Renal cortex interstitium (tissue), 11 donors: ENCODE data around the gene FGD1. TPM values are rescaled to one million over a fixed set of nuclear protein-coding genes. Genes with fewer than 3 reads are reported as not detected.
A peak's percentile ranks its signal among the peaks of the same experiment; 100 is the strongest.

Source experiments
- DNase-seq, 11 donors: peaks; one replicate each; pipeline ENCODE4 v3.0.0-alpha.2; 2013; ENCODE audit warnings: low read depth in 9 of 11, low spot score in 4 of 11; ENCODE audit errors: extremely low read depth in 1 of 11
- polyA plus RNA-seq, 3 donors: library from polyadenylated mRNA; unstranded; fragments of 120-200 nt; gene quantifications; one replicate each; pipeline ENCODE4 v1.2.1, GENCODE V29; 2013; ENCODE audit not compliant: insufficient read length in 3 of 3

FGD1 gene
- polyA plus RNA-seq, 3 donors: 16.4 to 22.9 (median 19.8) TPM

DNA sequence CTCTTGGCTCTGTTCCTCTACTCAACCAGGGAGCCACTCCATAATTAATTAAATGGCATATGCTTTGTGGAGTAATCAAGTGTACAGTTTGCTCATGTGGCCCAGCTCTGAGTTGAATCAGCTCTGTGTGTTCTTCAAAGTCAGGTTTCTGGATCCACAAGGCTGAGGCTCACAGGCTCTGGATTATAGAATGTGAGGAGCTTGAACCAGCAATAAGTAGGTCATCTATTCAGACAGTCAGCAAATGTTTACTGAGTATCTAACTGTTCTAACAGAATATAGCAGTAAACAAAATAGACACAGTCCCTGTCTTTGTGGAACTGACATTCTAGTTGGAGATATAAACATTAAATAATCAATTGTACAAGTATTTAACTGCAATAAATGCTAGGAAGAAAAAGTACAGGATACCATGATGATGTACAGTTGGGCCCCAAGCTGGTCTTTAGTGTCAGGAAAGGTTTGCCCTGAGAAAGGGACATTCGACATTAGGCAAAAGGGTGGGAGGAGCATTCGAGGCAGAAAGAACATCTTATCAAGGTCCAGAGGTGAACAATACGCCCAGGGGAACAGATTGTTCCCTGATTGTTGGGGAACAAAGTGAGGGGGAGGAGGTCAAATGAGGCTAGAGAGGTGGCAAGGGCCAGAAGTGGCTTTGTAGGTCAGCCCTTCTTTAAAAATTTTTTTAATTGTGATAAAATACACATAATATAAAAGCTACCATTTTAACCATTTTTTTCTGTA lies 76.3 kb downstream of the FGD1 start:
- no peak for DNase-seq

DNA sequence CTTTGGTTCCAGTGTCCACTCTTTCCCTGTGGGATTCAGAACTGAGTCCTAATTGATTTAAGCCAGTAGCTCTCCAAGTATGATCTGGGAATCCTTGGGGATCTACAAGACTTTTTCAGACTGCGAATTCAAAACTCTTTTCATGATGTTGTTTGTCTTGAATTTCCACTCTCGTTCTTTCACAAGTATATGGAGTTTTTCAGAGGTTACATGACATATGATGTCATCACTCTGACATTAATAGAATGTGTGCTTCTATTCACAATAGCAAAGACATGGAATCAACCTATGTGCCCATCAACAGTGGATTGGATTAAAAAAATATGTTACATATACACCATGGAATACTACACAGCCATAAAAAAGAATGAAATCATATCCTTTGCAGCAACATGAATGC lies 79.1 kb downstream of the FGD1 start:
- no peak for DNase-seq

DNA sequence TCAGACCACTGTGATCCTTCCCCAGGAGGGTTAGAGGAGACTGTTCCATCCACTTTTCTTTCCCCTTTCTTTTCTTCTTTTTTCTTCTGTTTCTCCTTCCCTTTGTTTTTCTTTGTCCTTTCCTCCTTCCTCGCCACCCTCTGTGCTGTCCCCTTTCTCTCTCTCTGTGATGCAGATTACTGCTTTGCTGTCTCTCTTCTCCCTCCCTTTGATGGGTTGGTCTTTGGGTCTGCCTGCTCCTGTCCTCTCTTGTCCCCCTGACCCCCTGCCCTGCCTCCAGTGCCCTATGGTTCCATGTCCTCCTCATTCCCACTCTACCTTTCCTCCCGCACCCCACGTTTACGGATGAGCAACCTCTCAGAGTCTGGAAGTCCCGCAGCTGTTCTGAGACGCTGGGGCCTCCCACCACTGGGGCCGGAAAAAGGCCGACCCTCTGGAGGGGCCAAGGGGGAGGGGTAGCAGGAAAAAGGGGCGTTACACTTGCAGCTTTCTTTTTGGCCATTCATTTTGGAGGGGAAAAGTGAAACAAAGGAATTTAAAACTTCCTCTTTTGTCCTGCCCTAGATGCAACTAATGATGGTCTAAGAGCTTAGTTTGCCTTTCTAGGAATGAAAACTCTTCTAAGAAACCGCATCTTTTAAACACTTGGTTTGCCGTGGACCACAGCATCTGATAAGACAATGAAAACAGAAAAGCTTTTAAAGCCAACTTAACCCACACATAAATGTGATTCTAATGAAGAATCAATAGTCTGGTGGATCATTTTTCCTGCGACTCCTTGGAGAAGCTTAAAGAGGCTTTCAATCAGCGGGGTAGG lies 80.3 kb downstream of the FGD1 start:
- peak in 6 of 11 donors; percentile 5 to 28 (median 18) for DNase-seq

DNA sequence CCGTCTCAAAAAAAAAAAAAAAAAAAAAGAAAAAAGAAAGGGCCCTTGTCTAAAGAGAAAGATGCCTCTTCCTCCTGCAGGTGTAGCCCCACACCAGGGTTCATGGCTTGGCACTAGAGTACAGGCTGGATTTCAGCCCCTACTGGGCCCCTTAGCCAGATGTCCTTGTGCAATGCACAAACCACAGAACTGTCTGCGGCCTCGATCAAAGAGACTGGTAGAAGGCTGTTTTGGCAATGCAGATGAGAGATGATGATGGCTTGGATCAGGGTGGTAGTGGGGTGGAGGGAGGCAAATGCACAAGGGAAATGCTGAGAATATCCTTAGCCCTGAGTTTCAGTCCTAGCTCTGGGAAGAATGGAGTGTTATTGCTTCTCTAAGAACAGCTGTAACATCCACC lies 82.3 kb downstream of the FGD1 start:
- DNase-seq: no peak

DNA sequence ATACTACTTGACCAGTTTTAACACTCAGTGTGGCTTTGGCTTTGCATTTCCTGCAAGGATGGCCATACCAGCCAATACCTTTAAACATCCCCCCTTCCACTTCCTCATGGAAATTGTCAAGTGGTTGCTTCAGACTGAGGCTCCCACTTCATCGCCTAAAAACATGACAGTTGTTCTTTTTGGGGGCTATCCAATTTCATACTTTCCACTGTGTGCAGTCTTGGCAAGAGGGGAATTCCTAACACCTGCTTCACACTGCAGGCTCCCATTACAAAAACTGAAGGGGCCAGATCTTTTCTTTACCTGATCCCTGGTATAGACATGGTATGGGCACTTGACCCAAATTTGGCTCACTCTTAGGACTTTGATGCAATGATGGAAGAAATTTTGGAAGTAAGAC lies 84.3 kb downstream of the FGD1 start:
- no peak for DNase-seq

DNA sequence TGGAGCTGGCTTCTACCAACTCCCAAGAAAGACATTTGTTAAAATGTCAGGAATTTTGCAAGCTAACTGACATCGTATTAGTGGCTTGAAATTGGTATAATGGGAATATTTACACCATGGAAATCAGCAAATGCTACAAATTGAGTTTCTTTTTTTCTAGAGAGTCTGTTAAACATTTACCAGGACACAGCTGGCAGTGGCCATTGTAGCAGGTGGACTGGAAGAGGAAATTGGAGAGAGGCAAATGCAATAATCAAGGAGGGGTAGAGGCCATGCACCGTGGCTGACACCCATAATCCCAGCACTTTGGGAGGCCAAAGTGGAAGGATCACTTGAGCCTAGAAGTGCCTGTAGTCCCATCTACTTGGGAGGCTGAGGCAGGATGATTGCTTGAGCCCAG lies 88.8 kb downstream of the FGD1 start:
- DNase-seq: no peak

DNA sequence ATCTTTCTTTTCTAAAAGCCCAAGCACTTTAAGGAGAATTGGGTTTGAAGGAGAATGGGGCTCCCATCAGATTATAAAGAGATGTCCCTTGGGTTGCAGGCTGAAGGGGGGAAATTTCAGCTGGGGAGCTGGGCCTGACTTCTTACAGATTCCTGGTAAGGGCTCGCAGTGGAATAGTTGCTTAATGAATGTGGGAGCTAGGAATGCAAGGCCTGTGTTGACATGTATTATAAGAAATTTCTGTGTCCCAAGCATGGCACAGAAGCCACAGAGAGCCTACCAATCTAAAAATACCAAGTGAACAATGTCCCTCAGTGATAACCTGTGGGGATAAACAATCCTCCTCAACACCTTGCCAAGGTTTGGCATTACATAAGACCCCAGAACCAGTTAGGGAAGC lies 98.9 kb downstream of the FGD1 start:
- no peak for DNase-seq

Other genes starting within 250 kb of the FGD1 start
- gene WNK3, start 138.2 kb downstream of the FGD1 start, polyA plus RNA-seq: 1 to 10 TPM; 4.7 to 5.2 (median 4.9) TPM
- 10 to 100 TPM; 50.9 to 56.6 (median 53.2) TPM for gene TSR2, start 55.8 kb downstream of the FGD1 start, polyA plus RNA-seq
- gene GNL3L, start 34.0 kb upstream of the FGD1 start, polyA plus RNA-seq: 10 to 100 TPM; 18.8 to 19.7 (median 19.0) TPM